HepG2 (cell line): ENCODE results near the gene VAMP8. TPM values are rescaled to one million over a fixed set of nuclear protein-coding genes. Genes with fewer than 3 reads are reported as not detected.

Experiments
- AGO1 ChIP-seq: fragments of 200-400 bp; formaldehyde crosslinking; IDR thresholded peaks from 2 replicates; pipeline ENCODE4 v1.6.1; 2017; ENCODE audit warnings: mild to moderate bottlenecking, low read depth, low read length, moderate library complexity; ENCODE audit not compliant: poor library complexity, severe bottlenecking
- CCDC6 ChIP-seq: sonication (generic); formaldehyde crosslinking; IDR thresholded peaks from 2 replicates; pipeline ENCODE4 v1.8.1; 2022; ENCODE audit warnings: mild to moderate bottlenecking, missing genetic modification reagents, moderate library complexity
- E2F5 ChIP-seq: sonication (generic); formaldehyde crosslinking; conservative IDR thresholded peaks from 2 replicates; pipeline ENCODE4 v1.4.0; 2020; ENCODE audit warnings: missing genetic modification reagents
- FOXA3 ChIP-seq: IDR thresholded peaks from 2 replicates; pipeline ENCODE4 v1.6.1; 2016; ENCODE audit warnings: missing genetic modification reagents, missing compliant biosample characterization
- GATA4 ChIP-seq: sonication (generic); IDR thresholded peaks from 2 replicates; pipeline ENCODE4 v1.6.1; 2016; ENCODE audit warnings: antibody characterized with exemption, low read depth, borderline replicate concordance
- GATAD2A ChIP-seq: IDR thresholded peaks from 2 replicates; pipeline ENCODE4 v1.6.1; 2016
- GFI1 ChIP-seq: sonication (generic); formaldehyde crosslinking; IDR thresholded peaks from 2 replicates; pipeline ENCODE4 v1.5.0; 2020; ENCODE audit warnings: missing genetic modification reagents, mild to moderate bottlenecking, borderline replicate concordance
- HDAC1 ChIP-seq: sonication (generic); formaldehyde crosslinking; IDR thresholded peaks from 2 replicates; pipeline ENCODE4 v1.5.1; 2020; ENCODE audit warnings: mild to moderate bottlenecking, missing genetic modification reagents
- HMG20B ChIP-seq: conservative IDR thresholded peaks from 2 replicates; pipeline ENCODE4 v1.6.1; 2016; ENCODE audit warnings: missing genetic modification reagents, missing compliant biosample characterization
- MED8 ChIP-seq: sonication (generic); formaldehyde crosslinking; IDR thresholded peaks from 2 replicates; pipeline ENCODE4 v1.8.1; 2023; ENCODE audit warnings: mild to moderate bottlenecking, missing genetic modification reagents; ENCODE audit not compliant: insufficient replicate concordance
- MIER2 ChIP-seq: IDR thresholded peaks from 2 replicates; pipeline ENCODE4 v1.6.1; 2016; ENCODE audit warnings: missing biosample characterization, missing genetic modification reagents
- MXI1 ChIP-seq: IDR thresholded peaks from 3 replicates; pipeline ENCODE4 v1.6.1; 2012; ENCODE audit warnings: low read depth, low read length, inconsistent platforms, borderline replicate concordance
- NCOA1 ChIP-seq: sonication (generic); formaldehyde crosslinking; IDR thresholded peaks from 2 replicates; pipeline ENCODE4 v1.9.0; 2021; ENCODE audit warnings: missing genetic modification reagents
- PAF1 ChIP-seq: IDR thresholded peaks from 2 replicates; pipeline ENCODE4 v1.6.1; 2016; ENCODE audit warnings: missing genetic modification reagents, missing compliant biosample characterization
- SIN3B ChIP-seq: fragments of 150-350 bp; IDR thresholded peaks from 2 replicates; pipeline ENCODE4 v1.6.1; 2014; ENCODE audit warnings: low read length
- TBX2 ChIP-seq: sonication (generic); formaldehyde crosslinking; IDR thresholded peaks from 2 replicates; pipeline ENCODE4 v1.5.0; 2020; ENCODE audit warnings: missing genetic modification reagents, mild to moderate bottlenecking, borderline replicate concordance
- ZFX ChIP-seq: sonication (generic); formaldehyde crosslinking; IDR thresholded peaks from 2 replicates; pipeline ENCODE4 v1.4.0; 2020; ENCODE audit warnings: mild to moderate bottlenecking, low read depth, missing genetic modification reagents, moderate library complexity
- ZNF407 ChIP-seq: sonication (generic); formaldehyde crosslinking; IDR thresholded peaks from one replicate; pipeline ENCODE4 v1.5.1; 2020; ENCODE audit warnings: mild to moderate bottlenecking, missing genetic modification reagents; ENCODE audit errors: not compliant biosample characterization
- ZNF430 ChIP-seq: sonication (generic); formaldehyde crosslinking; IDR thresholded peaks from 2 replicates; pipeline ENCODE4 v1.9.0; 2021; ENCODE audit warnings: mild to moderate bottlenecking, missing genetic modification reagents
- ZNF530 ChIP-seq: sonication (generic); formaldehyde crosslinking; IDR thresholded peaks from 2 replicates; pipeline ENCODE4 v1.5.0; 2020; ENCODE audit warnings: low read depth, mild to moderate bottlenecking, missing genetic modification reagents
- ZNF598 ChIP-seq: sonication (generic); formaldehyde crosslinking; IDR thresholded peaks from 2 replicates; pipeline ENCODE4 v1.5.1; 2020; ENCODE audit warnings: mild to moderate bottlenecking, missing genetic modification reagents, borderline replicate concordance
- polyA plus RNA-seq, 8 experiments: library from polyadenylated mRNA; depleted of rRNA in 3 of 8; stranded (reverse) in 7 of 8; unstranded in 1 of 8; fragments of >200 nt; fragmentation: Illumina TruSeq in 4 of 8; extraction: Trizol in 4 of 8; gene quantifications; 2 replicates each; pipeline versions ENCODE4 v1.2.1 to v1.2.3, GENCODE V29; 2011 to 2016; ENCODE audit warnings: low read depth in 4 of 8, missing spikeins in 1 of 8, mixed read lengths in 1 of 8; ENCODE audit not compliant: insufficient read depth in 1 of 8
- total RNA-seq, 5 experiments: library from RNA; depleted of rRNA; stranded (reverse); fragments of >200 nt; fragmentation: Illumina TruSeq; extraction: Trizol; gene quantifications; 2 replicates each; pipeline ENCODE4 v1.2.3, GENCODE V29; 2016; ENCODE audit warnings: low read depth in 1 of 5

VAMP8 gene
- total and polyA plus RNA-seq, 2 of the 13 experiments (the other 11 are each of a cell fraction or from before 2014, with no cell fraction given): 83.3 to 157 TPM

GRCh38 chr2:85561280-85562212, 15.8 kb upstream of the VAMP8 start, which contains the start of gene GGCX (continued):
- TF ChIP-seq ZNF407 (CRISPR knock-in tag): peak; percentile 67
- peak; percentile 95 for TF ChIP-seq ZNF598
- TF ChIP-seq NCOA1 (CRISPR knock-in tag): peak; percentile 93
- no peak for TF ChIP-seq GFI1 (CRISPR knock-in tag)
- no peak for TF ChIP-seq HMG20B
- TF ChIP-seq MED8 (CRISPR knock-in tag): peak; percentile 87
- TF ChIP-seq ZFX: peak; percentile 87
- TF ChIP-seq TBX2 (CRISPR knock-in tag): peak; percentile 95
- peak; percentile 90 for TF ChIP-seq CCDC6
- peak; percentile 77 for TF ChIP-seq ZNF430 (CRISPR knock-in tag)
- no peak for TF ChIP-seq PAF1 (CRISPR knock-in tag)
- peak; percentile 64; the same call in 1 of the 2 replicates for TF ChIP-seq GATA4
- peak; percentile 66 for TF ChIP-seq MIER2 (CRISPR knock-in tag)
- TF ChIP-seq AGO1: peak; percentile 77
- no peak for TF ChIP-seq ZNF530
- TF ChIP-seq HDAC1 (CRISPR knock-in tag): peak; percentile 95
- TF ChIP-seq FOXA3: peak; percentile 70
- TF ChIP-seq SIN3B: peak; percentile 77; the same call in 1 of the 2 replicates
- peak; percentile 56; the same call in 1 of the 2 replicates for TF ChIP-seq GATAD2A (CRISPR knock-in tag)
- no peak; the same call in 1 of the 2 replicates for TF ChIP-seq E2F5
- peak; percentile 89; the same call in 2 of the 3 replicates for TF ChIP-seq MXI1
